Activated CD4-positive, alpha-beta T cell treated with anti-CD3 and anti-CD28 coated beads, Interleukin-10, Interleukin-2, amounts not matched to agents 100 ng/mL and 50 ng/mL, durations not matched to agents 16 hours and 8 hours (primary cell): ENCODE measurements around the gene COL15A1.
"Not testable (repeated sequence)": the region's sequence is repeated elsewhere in the genome, so short reads cannot be mapped to it uniquely, and the experiment has no call there.

Source experiments
- DNase-seq: peaks from one replicate; pipeline ENCODE4 v3.0.0-alpha.2; 2020

The COL15A1 gene

GRCh38 chr9:98997604-98998003 lies 53.9 kb downstream of the COL15A1 start:
- no peak for DNase-seq

GRCh38 chr9:98998441-98999151 lies 54.9 kb downstream of the COL15A1 start:
- peak; percentile 66 for DNase-seq

GRCh38 chr9:98999152-98999525 lies 55.4 kb downstream of the COL15A1 start:
- DNase-seq = no peak

GRCh38 chr9:99000476-99001395 lies 57.0 kb downstream of the COL15A1 start:
- DNase-seq = peak; percentile 56

GRCh38 chr9:99001892-99002291 lies 58.2 kb downstream of the COL15A1 start:
- DNase-seq = no peak

- DNase-seq = no peak
These were observed 59.0 kb downstream of the COL15A1 start for GRCh38 chr9:99002706-99003105.

- DNase-seq = no peak
These were observed 59.6 kb downstream of the COL15A1 start for GRCh38 chr9:99003308-99003707.

GRCh38 chr9:99004115-99004514 lies 60.4 kb downstream of the COL15A1 start:
- DNase-seq = no peak

- DNase-seq = no peak
These were observed 61.2 kb downstream of the COL15A1 start for GRCh38 chr9:99004717-99005460.

GRCh38 chr9:99005651-99006050 lies 61.9 kb downstream of the COL15A1 start:
- DNase-seq = no peak

- no peak for DNase-seq
These were observed 62.8 kb downstream of the COL15A1 start for GRCh38 chr9:99006511-99006910.

- no peak for DNase-seq
These were observed 63.3 kb downstream of the COL15A1 start for GRCh38 chr9:99006979-99007378.

GRCh38 chr9:99008203-99008602 lies 64.5 kb downstream of the COL15A1 start:
- no peak for DNase-seq

GRCh38 chr9:99010393-99010792 lies 66.7 kb downstream of the COL15A1 start:
- not testable (repeated sequence) for DNase-seq

GRCh38 chr9:99011161-99011709 lies 67.5 kb downstream of the COL15A1 start:
- DNase-seq = no peak

- no peak for DNase-seq
These were observed 69.3 kb downstream of the COL15A1 start for GRCh38 chr9:99012957-99013512.

GRCh38 chr9:99013550-99013949 lies 69.8 kb downstream of the COL15A1 start:
- DNase-seq = peak; percentile 5

GRCh38 chr9:99015448-99015847 lies 71.7 kb downstream of the COL15A1 start:
- no peak for DNase-seq

GRCh38 chr9:99015890-99016289 lies 72.2 kb downstream of the COL15A1 start:
- DNase-seq = no peak

GRCh38 chr9:99016681-99017387 lies 73.1 kb downstream of the COL15A1 start:
- DNase-seq = no peak

GRCh38 chr9:99018653-99019052 lies 74.9 kb downstream of the COL15A1 start:
- no peak for DNase-seq
